GM12891 (cell line): ENCODE data around the gene C1QTNF5.
A peak's percentile ranks its signal among the peaks of the same experiment; 100 is the strongest.

Source experiments
- DNase-seq: peaks from one replicate; pipeline ENCODE4 v3.0.0; 2011; ENCODE audit warnings: low spot score; ENCODE audit not compliant: insufficient read length
- FAIRE-seq: peaks from 2 replicates; lab custom pipeline; 2011; peaks lifted over from hg19 to GRCh38; lab: Jason Lieb, UNC
- PAX5 ChIP-seq: IDR thresholded peaks from 2 replicates; pipeline ENCODE4 v1.6.1; 2011; ENCODE audit warnings: low read length, moderate library complexity, mild to moderate bottlenecking; ENCODE audit not compliant: insufficient read depth, severe bottlenecking
- POLR2A ChIP-seq: IDR thresholded peaks from 2 replicates; pipeline ENCODE4 v1.6.1; 2011; ENCODE audit warnings: low read depth, low read length, control low read depth
- POLR2AphosphoS5 ChIP-seq: IDR thresholded peaks from 2 replicates; pipeline ENCODE4 v1.6.1; 2011; ENCODE audit warnings: low read depth, low read length, control low read depth
- POU2F2 ChIP-seq: IDR thresholded peaks from 2 replicates; pipeline ENCODE4 v1.6.1; 2011; ENCODE audit warnings: low read depth, mild to moderate bottlenecking, control low read depth, low read length, moderate library complexity
- SPI1 ChIP-seq: IDR thresholded peaks from 2 replicates; pipeline ENCODE4 v1.6.1; 2011; ENCODE audit warnings: low read depth, low read length, control low read depth
- TAF1 ChIP-seq: IDR thresholded peaks from 2 replicates; pipeline ENCODE4 v1.6.1; 2011; ENCODE audit warnings: low read depth, low read length, control low read depth

The C1QTNF5 gene

DNA sequence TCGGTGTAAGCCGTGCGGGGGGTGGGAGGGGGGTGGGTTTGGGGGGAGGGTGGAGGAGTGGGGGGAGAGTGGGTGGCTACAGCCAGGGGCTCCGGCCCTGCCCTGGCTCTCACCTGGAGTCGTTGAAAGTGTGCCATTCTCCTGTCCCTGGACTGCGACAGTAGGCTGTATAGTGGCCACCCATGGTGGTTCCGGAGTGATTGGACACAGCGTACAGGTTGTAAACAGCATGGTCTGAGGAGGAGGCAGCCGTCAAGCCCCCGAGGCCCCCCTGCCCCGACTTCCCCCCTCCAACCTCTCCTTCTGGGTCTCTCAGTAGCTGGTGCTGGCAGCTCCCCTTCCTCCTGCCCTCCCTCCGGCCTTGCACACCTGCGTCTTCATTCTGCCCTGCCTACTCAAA lies 16.4 kb upstream of the C1QTNF5 start:
- no peak for DNase-seq
- no peak for FAIRE-seq
- TF ChIP-seq PAX5 (no peak), SPI1 (no peak), TAF1 (no peak), POU2F2 (no peak), POLR2A (no peak), POLR2AphosphoS5 (no peak)

DNA sequence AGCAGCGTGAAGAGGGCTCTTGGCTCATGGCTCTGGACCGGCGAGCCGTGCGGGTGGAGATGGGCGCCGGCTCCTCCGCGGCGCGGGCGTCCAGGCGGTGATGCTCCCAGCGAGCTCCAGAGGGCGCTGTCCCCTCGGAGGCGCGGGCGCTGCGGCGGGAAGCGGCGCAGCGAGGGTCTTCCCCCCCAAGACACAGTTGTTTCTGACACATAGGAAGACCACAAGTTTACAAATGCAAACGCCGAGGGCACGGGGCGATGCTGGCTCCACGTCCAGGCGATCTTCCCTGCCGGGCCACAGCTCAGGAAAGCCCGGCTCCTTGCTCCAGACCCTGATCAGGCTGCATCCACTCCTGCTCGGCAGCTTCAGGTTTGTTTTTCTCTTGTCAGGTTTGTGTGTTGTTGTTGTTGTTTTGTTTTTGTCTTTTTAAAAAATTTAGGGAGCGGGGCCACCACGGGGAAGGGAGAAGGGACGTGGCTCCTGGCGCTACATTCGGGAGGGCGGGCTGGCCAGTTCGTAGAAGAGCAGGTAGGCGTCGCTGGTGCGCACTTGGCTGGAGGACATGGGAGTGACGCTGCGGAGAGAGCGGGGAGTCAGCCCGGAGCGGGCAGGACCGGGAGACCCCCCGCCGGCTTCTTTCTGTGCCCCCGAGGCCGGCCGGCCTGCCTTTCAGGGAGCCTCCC lies 15.8 kb upstream of the C1QTNF5 start:
- DNase-seq (peak; percentile 86), FAIRE-seq (peak; percentile 78)
- no peak for TF ChIP-seq POLR2AphosphoS5
- no peak for TF ChIP-seq TAF1
- no peak for TF ChIP-seq SPI1
- TF ChIP-seq POLR2A, result no peak
- no peak for TF ChIP-seq POU2F2
- TF ChIP-seq PAX5, result no peak

DNA sequence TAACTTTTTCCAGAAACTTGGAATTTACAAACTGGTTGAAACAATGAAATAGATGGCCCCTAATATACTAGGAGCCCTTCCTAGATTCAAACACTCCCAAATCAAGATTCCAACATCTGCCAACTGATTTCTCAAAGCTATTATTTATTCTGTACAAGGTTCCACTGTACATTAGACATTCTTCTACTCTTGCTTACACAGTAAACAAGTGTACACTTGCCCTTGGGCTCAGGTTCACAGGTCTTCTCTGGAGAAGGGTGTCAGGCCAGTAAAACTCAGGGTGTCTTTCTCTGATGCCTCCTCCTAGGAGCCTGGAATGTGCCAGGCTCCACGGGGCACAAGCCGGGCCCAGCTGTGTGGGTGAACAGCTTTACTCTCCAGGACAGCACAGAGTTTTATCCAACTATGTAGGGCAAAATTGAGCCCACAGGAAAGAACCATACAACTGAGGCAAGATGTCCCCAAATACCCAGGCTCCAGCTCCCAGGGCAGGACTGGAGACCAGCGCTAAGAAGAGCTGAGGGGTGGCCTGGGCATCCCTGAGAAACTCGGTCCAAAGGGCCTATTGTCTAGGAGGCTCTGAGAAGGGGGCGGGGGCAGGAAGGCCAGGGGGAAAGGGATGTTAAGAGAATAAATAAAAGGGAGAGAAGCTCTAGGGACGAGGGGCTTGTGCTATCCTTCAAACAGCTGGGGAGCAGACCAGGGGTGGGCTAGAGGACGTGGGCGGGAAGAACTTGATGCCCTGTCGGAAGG lies 14.6 kb upstream of the C1QTNF5 start:
- FAIRE-seq (no peak), DNase-seq (no peak)
- TF ChIP-seq POLR2A (no peak), POU2F2 (no peak), TAF1 (no peak)

DNA sequence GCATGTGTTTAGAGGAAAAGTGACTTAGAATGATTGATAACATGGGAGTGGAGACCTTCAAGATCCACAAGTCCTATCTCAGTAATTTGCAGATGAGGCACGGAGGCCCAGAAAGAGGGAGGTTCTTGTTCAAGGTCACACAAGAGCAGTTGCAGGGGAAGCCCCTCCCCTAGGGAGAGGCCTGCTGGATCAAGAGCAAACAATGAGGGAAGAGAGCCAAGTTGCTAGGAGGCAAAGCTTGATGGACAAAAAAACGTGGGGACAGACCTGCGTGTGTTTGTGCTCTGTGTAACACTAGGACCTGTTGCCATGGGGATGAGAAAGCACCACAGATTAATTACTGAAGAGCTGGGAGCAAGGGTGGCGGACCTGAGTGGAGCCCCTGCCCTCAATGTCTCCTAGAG lies 12.2 kb upstream of the C1QTNF5 start:
- TF ChIP-seq SPI1, result no peak
- no peak for TF ChIP-seq PAX5
- TF ChIP-seq POLR2A, result no peak
- TF ChIP-seq POLR2AphosphoS5, result no peak
- no peak for TF ChIP-seq POU2F2
- no peak for TF ChIP-seq TAF1
- FAIRE-seq, result no peak
- no peak for DNase-seq

DNA sequence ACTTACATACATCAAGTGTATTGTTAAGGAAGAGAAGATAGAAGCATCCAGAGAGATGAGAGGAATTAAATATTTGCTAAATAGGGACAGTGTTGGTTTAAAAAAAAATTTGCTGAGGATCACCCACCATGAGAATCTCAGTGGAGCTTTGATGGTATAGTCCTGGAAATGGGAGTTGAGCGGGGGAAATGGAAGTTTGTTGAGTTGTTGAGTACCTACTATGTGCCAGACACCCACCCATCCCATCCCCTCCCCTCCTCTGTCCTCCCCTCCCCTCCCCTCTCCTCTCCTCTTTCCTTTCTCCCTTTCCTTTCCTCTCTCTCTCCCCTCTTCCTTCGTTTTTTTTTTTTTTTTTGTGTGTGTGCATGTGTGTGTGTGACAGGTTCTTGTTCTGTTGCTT lies 10.5 kb upstream of the C1QTNF5 start:
- no peak for DNase-seq
- FAIRE-seq, result no peak
- TF ChIP-seq SPI1 (no peak), POLR2AphosphoS5 (no peak)

DNA sequence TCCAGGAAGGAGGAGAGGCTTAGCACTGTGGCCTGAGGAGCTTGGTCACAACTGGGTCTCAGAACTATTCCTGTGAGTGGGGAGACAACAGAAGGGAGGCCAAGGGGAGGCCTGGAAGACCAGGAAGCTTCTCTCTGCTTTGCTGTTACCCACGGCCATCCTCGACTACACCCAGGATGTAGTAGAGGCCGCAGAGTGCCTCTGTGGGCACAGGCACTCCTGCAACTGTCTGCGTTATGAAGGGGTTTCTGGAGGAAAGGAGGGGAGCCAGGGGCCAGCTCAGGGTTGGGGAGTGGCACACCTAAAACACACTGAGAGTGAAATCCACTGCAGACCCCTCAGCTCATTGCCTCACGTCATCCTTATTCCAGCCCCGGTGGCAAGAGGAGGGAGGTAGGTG lies 9.6 kb upstream of the C1QTNF5 start:
- no peak for TF ChIP-seq POLR2AphosphoS5
- DNase-seq, result no peak
- no peak for FAIRE-seq

DNA sequence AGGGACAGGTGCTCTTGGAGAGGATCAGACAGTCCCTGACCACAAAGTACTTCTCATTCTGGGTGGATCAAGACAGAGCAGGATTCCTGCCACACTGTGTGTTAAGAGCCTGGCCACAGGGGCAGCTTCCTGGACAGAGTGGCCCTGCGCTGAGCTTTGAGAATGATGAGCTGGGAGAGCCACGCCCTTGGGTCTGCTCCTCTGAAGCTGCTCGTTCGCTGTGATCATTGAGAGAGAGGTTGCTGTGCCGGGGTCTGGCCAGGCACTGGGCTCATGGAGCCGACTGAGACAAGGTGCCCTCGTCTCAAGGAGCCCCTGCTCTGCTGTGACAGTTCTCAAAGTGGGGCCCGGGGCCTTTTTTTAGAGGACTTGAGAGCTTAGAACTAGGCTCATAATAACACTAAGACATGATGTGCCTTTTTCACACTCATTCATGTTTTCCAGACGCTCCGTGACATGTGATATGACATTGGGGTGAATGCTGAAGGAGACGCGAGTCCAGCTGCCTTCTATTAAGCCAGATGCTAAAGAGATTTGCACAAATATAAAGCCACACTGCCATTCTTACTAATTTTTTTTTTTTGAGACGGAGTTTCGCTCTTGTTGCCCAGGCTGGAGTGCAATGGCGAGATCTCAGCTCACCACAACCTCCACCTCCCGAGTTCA lies 7.4 kb upstream of the C1QTNF5 start:
- no peak for DNase-seq
- no peak for FAIRE-seq
- TF ChIP-seq POLR2AphosphoS5 (no peak), TAF1 (no peak), PAX5 (no peak), SPI1 (no peak)

DNA sequence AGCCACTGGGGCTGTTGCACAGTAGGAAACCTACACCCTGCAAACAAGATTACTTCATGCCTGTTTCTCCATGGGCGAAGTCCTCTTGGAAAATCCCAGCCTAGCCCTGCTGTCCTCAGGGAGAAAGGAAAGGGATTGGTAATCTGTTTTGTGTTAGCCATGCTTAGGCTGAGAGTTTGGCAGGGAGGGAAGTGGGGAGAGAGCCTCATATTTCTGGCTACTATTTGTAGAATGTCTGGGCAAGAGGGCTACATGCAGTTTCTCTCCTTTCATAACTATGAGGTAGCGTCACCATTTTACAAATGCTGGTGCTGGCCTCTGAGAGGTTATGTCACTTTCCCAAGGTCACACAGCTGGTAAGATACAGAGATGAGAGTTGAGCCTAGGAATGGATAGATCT lies 6.6 kb upstream of the C1QTNF5 start:
- no peak for DNase-seq
- no peak for FAIRE-seq
- TF ChIP-seq POLR2A (no peak), POLR2AphosphoS5 (no peak), PAX5 (no peak), POU2F2 (no peak), SPI1 (no peak)

DNA sequence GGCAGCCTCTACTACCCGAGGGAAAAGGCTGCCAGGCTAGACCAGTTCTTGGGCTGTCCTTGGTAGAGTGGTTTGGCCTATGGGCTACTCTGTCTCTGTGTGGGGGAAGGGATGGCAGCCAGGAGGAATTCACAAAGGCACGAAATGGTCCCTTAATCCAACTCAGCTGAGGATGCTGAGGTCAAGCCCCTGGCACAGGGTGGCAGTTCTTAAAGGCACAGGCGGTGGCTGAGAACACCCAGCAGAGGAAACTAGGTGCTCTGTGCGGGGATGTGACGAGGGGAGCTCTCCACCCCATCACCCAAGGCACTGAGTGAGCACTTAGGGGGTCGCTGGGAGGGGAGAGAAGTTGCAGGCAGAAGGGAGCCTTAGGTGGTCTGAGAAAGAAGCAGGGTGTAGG lies 5.9 kb upstream of the C1QTNF5 start, which contains the start of gene MFRP:
MFRP (minus strand) TSS at position 101 of the 400 bp plus-strand sequence. CDS start 192 bp downstream, outside the sequence.
- FAIRE-seq (no peak), DNase-seq (no peak)
- TF ChIP-seq PAX5 (no peak), POLR2AphosphoS5 (no peak), POLR2A (no peak), TAF1 (no peak), SPI1 (no peak), POU2F2 (no peak)

DNA sequence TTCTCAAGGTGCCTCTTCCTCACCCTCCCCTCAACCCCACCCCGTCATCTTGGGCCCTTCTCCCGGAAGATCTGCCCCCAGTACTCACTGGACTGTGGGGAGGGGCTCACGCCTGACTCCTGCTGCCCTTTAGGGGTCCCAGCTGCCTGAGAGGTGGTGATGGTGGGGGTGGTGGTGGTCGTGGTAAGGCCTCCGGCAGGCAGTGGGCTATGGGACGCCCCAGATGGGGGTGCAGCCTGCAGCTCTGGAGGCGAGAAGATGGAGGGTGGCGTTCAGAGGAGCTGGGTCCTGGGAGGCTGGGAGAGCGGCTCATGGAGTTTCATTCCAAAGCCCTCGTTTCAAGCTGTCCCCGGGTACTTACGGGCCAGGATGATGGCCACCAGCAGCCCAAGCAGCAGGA lies 5.0 kb upstream of the C1QTNF5 start:
- TF ChIP-seq PAX5 (no peak), TAF1 (no peak), POU2F2 (no peak), SPI1 (no peak), POLR2AphosphoS5 (no peak), POLR2A (no peak)
- DNase-seq (no peak), FAIRE-seq (no peak)
